ENCODE measurements around the gene CIPC.

Gene CIPC

DNA sequence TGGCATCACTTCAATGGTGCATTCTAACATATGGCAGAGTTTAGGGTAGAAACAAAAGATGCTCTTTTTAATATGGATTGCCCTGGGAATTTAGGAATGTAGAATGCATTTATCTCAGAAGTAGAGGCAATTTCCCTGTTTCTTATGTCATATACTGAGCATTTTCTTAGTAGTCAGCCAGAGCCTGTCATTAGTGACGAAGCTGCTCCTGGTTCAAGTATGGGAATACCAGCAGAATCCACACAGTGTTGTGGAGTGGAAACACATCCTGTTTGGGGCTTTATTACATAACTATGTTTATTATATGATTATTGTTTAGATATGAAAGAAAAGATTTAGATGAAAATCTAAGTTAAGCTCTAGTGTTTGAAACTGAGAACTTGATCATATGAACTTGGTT, 12.2 kb downstream of the CIPC start:
- Histone ChIP-seq H4K12ac (ENCODE audit: low read depth, low read length) (no peak overlapping the region), H3K18ac (ENCODE audit: low read length) (no peak overlapping the region), H3K79me2 (ENCODE audit: control insufficient read depth, insufficient read depth, low read length, poor library complexity) (peaks cover 3% of the 10 kb centered on the region), H2BK5ac (ENCODE audit: low read depth, low read length, poor library complexity) (no peak overlapping the region), H4K8ac (ENCODE audit: low read depth, low read length) (no peak overlapping the region), H3K27me3 (ENCODE audit: insufficient read depth, low read length) (no peaks in the 10 kb centered on the region), H2BK12ac (ENCODE audit: low read length) (no peak overlapping the region), H3K79me1 (ENCODE audit: low read length) (peaks cover 5% of the 10 kb centered on the region), H3K4me3 (ENCODE audit: low read depth, low read length) (no peak overlapping the region), H4K91ac (ENCODE audit: low read depth, low read length) (no peak overlapping the region), H3K36me3 (ENCODE audit: control insufficient read depth in 1 of 2, insufficient read depth in 2 of 2, low read length in 2 of 2) (peaks cover 15 to 17% of the 10 kb centered on the region in 2 experiments), H2AFZ (ENCODE audit: insufficient read depth, low read length, poor library complexity) (no peak overlapping the region), H3K4ac (ENCODE audit: low read depth, low read length) (no peak overlapping the region), H3K4me1 (ENCODE audit: control insufficient read depth in 1 of 2, insufficient read depth in 2 of 2, low read length in 2 of 2) (peaks cover 8 to 9% of the 10 kb centered on the region in 2 experiments), H2BK120ac (ENCODE audit: insufficient read depth, low read length, poor library complexity) (no peak overlapping the region), H3K4me2 (ENCODE audit: low read length) (no peak overlapping the region), H3K27ac (ENCODE audit: low read depth, low read length) (peak overlapping the region; percentile 65), H3K23ac (ENCODE audit: low read length) (no peak overlapping the region), H3K14ac (ENCODE audit: low read length) (no peak overlapping the region), H2AK5ac (ENCODE audit: low read length) (no peak overlapping the region), H3K9me3 (ENCODE audit: insufficient read depth, low read depth, low read length) (no peaks in the 10 kb centered on the region), H3K9ac (ENCODE audit: low read length) (no peak overlapping the region)
- WGBS (ENCODE audit: extremely low coverage, insufficient coverage, insufficient read length): no CpG with 5 or more reads among the region's 1 CpG
- DNase-seq: peak; percentile 67 to 85

DNA sequence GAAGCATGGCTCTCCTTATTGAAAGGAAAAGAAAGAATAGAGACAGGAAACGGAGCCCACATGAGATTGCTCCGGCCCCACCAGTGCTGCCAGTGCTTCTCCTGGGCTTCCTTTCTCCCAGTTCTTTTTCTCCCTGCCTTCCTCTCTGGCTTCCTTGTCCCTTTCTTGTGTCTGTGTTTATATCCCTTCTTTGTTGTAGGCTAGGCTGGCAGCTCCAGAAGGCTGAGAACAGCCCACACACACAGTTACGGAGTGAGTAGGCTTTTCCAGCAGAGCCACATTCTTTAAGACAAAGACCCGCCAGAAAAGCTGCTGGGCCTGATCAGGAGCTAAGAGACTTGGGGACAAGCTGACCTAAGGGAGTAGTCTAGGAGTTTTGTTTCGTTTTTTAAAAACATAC, 13.0 kb downstream of the CIPC start:
- H3K23ac ChIP-seq (ENCODE audit: low read length): no peak overlapping the region
- no peaks in the 10 kb centered on the region for H3K27me3 ChIP-seq (ENCODE audit: insufficient read depth, low read length)
- WGBS (ENCODE audit: extremely low coverage, insufficient coverage, insufficient read length): no CpG with 5 or more reads among the region's 5 CpGs
- H3K36me3 ChIP-seq (ENCODE audit: control insufficient read depth in 1 of 2, insufficient read depth in 2 of 2, low read length in 2 of 2): peaks cover 15 to 17% of the 10 kb centered on the region in 2 experiments
- H3K9me3 ChIP-seq (ENCODE audit: insufficient read depth, low read depth, low read length): no peaks in the 10 kb centered on the region
- peak overlapping the region; percentile 98 for H2BK5ac ChIP-seq (ENCODE audit: low read depth, low read length, poor library complexity)
- H2BK12ac ChIP-seq (ENCODE audit: low read length): no peak overlapping the region
- peak overlapping the region; percentile 42 for H3K14ac ChIP-seq (ENCODE audit: low read length)
- no peak overlapping the region for H3K18ac ChIP-seq (ENCODE audit: low read length)
- peak overlapping the region; percentile 52 for H3K4me2 ChIP-seq (ENCODE audit: low read length)
- H3K4me1 ChIP-seq (ENCODE audit: control insufficient read depth in 1 of 2, insufficient read depth in 2 of 2, low read length in 2 of 2): peaks cover 8 to 9% of the 10 kb centered on the region in 2 experiments
- peak overlapping the region; percentile 56 for H2BK120ac ChIP-seq (ENCODE audit: insufficient read depth, low read length, poor library complexity)
- H3K9ac ChIP-seq (ENCODE audit: low read length): peak overlapping the region; percentile 74
- H2AFZ ChIP-seq (ENCODE audit: insufficient read depth, low read length, poor library complexity): no peak overlapping the region
- no peak overlapping the region for H3K4ac ChIP-seq (ENCODE audit: low read depth, low read length)
- peak overlapping the region; percentile 74 for H4K8ac ChIP-seq (ENCODE audit: low read depth, low read length)
- H2AK5ac ChIP-seq (ENCODE audit: low read length): no peak overlapping the region
- peaks cover 3% of the 10 kb centered on the region for H3K79me2 ChIP-seq (ENCODE audit: control insufficient read depth, insufficient read depth, low read length, poor library complexity)
- peaks cover 5% of the 10 kb centered on the region for H3K79me1 ChIP-seq (ENCODE audit: low read length)
- no peak overlapping the region for H3K4me3 ChIP-seq (ENCODE audit: low read depth, low read length)
- peak overlapping the region; percentile 84 for H4K91ac ChIP-seq (ENCODE audit: low read depth, low read length)
- H3K27ac ChIP-seq (ENCODE audit: low read depth, low read length): peak overlapping the region; percentile 99
- DNase-seq: peak; percentile 90 to 95
- H4K12ac ChIP-seq (ENCODE audit: low read depth, low read length): no peak overlapping the region

DNA sequence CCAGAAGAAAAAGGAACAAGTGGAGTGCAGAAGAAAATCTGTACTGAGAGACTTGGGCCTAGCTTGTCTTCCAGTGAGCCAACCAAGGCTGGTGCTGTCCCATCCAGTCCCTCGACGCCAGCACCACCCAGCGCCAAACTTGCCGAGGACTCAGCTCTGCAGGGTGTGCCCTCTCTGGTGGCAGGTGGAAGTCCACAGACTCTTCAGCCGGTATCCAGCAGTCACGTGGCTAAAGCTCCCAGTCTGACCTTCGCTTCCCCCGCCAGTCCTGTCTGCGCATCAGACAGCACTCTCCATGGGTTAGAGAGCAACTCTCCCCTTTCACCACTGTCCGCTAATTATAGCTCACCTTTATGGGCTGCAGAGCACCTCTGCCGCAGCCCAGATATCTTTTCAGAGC, 15.6 kb downstream of the CIPC start:
- Histone ChIP-seq H2BK5ac (ENCODE audit: low read depth, low read length, poor library complexity) (no peak overlapping the region), H3K79me2 (ENCODE audit: control insufficient read depth, insufficient read depth, low read length, poor library complexity) (peaks cover 3% of the 10 kb centered on the region), H3K79me1 (ENCODE audit: low read length) (peaks cover 5% of the 10 kb centered on the region), H3K23ac (ENCODE audit: low read length) (no peak overlapping the region), H3K36me3 (ENCODE audit: control insufficient read depth in 1 of 2, insufficient read depth in 2 of 2, low read length in 2 of 2) (peaks cover 15 to 21% of the 10 kb centered on the region in 2 experiments), H3K14ac (ENCODE audit: low read length) (no peak overlapping the region), H3K18ac (ENCODE audit: low read length) (no peak overlapping the region), H4K12ac (ENCODE audit: low read depth, low read length) (no peak overlapping the region), H3K4me3 (ENCODE audit: low read depth, low read length) (no peak overlapping the region), H2BK120ac (ENCODE audit: insufficient read depth, low read length, poor library complexity) (no peak overlapping the region), H3K9ac (ENCODE audit: low read length) (no peak overlapping the region), H3K4ac (ENCODE audit: low read depth, low read length) (no peak overlapping the region), H3K9me3 (ENCODE audit: insufficient read depth, low read depth, low read length) (no peaks in the 10 kb centered on the region), H3K4me1 (ENCODE audit: control insufficient read depth in 1 of 2, insufficient read depth in 2 of 2, low read length in 2 of 2) (peaks cover 8 to 9% of the 10 kb centered on the region in 2 experiments), H2BK12ac (ENCODE audit: low read length) (peak overlapping the region; percentile 37), H2AK5ac (ENCODE audit: low read length) (peak overlapping the region; percentile 26), H4K8ac (ENCODE audit: low read depth, low read length) (no peak overlapping the region), H3K4me2 (ENCODE audit: low read length) (no peak overlapping the region), H2AFZ (ENCODE audit: insufficient read depth, low read length, poor library complexity) (no peak overlapping the region), H3K27me3 (ENCODE audit: insufficient read depth, low read length) (no peaks in the 10 kb centered on the region), H4K91ac (ENCODE audit: low read depth, low read length) (no peak overlapping the region), H3K27ac (ENCODE audit: low read depth, low read length) (no peak overlapping the region)
- no peak for DNase-seq
- WGBS (ENCODE audit: extremely low coverage, insufficient coverage, insufficient read length): no CpG with 5 or more reads among the region's 11 CpGs

- Histone ChIP-seq H3K9me3 (ENCODE audit: insufficient read depth, low read depth, low read length) (no peaks in the 10 kb centered on the region), H2BK120ac (ENCODE audit: insufficient read depth, low read length, poor library complexity) (no peak overlapping the region), H3K14ac (ENCODE audit: low read length) (no peak overlapping the region), H3K79me2 (ENCODE audit: control insufficient read depth, insufficient read depth, low read length, poor library complexity) (peaks cover 3% of the 10 kb centered on the region), H4K12ac (ENCODE audit: low read depth, low read length) (no peak overlapping the region), H3K79me1 (ENCODE audit: low read length) (peaks cover 4% of the 10 kb centered on the region), H3K27me3 (ENCODE audit: insufficient read depth, low read length) (no peaks in the 10 kb centered on the region), H3K4ac (ENCODE audit: low read depth, low read length) (no peak overlapping the region), H3K27ac (ENCODE audit: low read depth, low read length) (no peak overlapping the region), H4K91ac (ENCODE audit: low read depth, low read length) (no peak overlapping the region), H2AK5ac (ENCODE audit: low read length) (no peak overlapping the region), H3K4me2 (ENCODE audit: low read length) (no peak overlapping the region), H3K9ac (ENCODE audit: low read length) (no peak overlapping the region), H3K4me1 (ENCODE audit: control insufficient read depth in 1 of 2, insufficient read depth in 2 of 2, low read length in 2 of 2) (peaks cover 7 to 8% of the 10 kb centered on the region in 2 experiments), H3K4me3 (ENCODE audit: low read depth, low read length) (no peak overlapping the region), H2AFZ (ENCODE audit: insufficient read depth, low read length, poor library complexity) (no peak overlapping the region), H3K18ac (ENCODE audit: low read length) (no peak overlapping the region), H3K36me3 (ENCODE audit: control insufficient read depth in 1 of 2, insufficient read depth in 2 of 2, low read length in 2 of 2) (peaks cover 15 to 21% of the 10 kb centered on the region in 2 experiments), H2BK5ac (ENCODE audit: low read depth, low read length, poor library complexity) (no peak overlapping the region), H4K8ac (ENCODE audit: low read depth, low read length) (no peak overlapping the region), H3K23ac (ENCODE audit: low read length) (no peak overlapping the region), H2BK12ac (ENCODE audit: low read length) (no peak overlapping the region)
- no peak for DNase-seq
- no CpG with 5 or more reads among the region's 4 CpGs for WGBS (ENCODE audit: extremely low coverage, insufficient coverage, insufficient read length)
Observed at GRCh38 chr14:77114609-77115008, 16.6 kb downstream of the CIPC start.

Measured in trophoblast cell (in vitro differentiated cells and primary cell).